HG02759 (cell line): Measurements from ENCODE around the gene TMEM254.
"Not testable (repeated sequence)": the region's sequence is repeated elsewhere in the genome, so short reads cannot be mapped to it uniquely, and the experiment has no call there.

Source experiments
- ATAC-seq: cut with Tn5 transposase; IDR thresholded peaks from one replicate; pipeline ENCODE4 v1.9.1; 2021; ENCODE audit warnings: mild to moderate bottlenecking, moderate library complexity; ENCODE audit not compliant: unreplicated experiment

Gene TMEM254

DNA sequence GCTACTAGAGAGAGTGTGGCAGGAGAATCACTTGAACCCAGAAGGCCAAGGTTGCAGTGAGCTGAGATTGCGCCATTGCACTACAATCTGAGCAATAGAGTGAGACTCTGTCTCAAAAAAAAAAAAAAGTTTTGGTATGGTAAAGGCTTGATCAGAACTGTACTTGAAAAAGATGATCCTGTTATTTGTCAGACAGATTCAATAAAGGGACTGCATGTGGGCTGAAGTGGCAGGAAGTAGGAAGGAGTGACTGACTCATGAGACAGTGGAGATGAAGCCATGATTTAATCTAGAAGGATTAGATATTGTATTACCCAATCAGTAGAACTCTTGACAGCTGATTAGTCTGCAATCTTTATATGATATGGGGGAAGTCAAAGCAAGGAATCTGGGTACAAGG, 2.7 kb upstream of the TMEM254 start:
- no peak for ATAC-seq

DNA sequence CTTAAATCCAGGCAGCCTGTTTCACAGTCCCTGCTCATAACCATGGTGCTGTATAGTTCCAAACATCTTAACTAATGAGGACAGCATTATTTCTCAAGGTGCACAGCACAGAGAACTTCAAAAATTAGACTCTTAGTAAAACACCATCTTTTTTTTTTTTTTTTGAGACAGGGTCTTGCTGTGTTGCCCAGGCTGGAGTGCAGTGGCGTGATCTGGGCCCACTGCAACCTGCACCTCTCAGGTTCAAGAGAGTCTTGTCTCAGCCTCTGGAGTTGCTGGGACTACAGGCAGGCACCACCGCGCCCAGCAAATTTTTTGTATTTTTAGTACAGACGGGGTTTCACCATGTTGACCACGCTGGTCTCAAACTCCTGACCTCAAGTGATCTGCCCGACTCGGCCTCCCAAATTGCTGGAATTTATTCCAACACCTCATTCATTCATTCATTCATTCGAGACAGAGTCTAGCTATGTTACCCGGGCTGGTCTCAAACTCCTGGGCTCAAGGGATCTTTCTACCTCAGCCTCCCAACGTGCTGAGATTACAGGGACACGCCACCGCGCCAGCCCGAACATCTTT, 507 bp upstream of the TMEM254 start:
- ATAC-seq: peak; percentile 18

DNA sequence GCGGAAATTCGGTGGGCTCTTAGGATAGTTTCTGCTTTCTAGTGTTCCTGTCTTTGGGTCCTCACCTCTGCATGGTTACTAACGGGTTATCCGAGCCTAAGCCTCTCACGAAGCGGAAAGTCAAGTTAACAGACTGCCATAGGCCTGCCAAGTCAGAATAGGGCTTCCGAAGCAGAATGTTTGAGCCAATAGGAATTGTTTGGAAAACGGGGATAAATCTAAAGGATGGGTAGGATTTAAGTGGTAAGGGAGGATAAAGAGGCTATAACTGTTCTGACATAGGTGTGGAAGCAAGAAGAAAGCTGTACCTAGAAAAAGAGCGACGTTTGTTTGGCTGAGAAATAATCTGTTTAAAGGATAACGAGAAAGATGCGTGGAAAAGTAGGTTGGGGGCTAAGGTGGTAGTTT, 851 bp downstream of the TMEM254 start:
- no peak for ATAC-seq

DNA sequence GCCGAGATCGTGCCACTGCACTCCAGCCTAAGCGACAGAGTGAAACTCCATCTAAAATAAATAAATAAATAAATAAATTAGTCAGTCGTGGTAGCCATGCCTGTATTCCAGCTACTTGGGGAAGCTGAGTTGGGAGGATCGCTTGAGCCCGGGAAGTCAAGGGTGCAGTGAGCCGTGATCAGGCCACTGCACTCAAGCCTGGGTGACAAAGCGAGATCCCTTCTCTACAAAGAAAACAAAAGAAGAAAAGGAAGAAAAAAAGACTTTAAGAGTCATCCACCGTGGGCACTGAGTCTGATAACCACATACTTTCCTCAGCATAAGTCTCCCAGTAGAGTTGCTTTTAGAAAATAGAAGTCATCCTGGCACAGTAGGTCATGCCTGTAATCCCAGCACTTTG, 2.6 kb downstream of the TMEM254 start:
- ATAC-seq: no peak

DNA sequence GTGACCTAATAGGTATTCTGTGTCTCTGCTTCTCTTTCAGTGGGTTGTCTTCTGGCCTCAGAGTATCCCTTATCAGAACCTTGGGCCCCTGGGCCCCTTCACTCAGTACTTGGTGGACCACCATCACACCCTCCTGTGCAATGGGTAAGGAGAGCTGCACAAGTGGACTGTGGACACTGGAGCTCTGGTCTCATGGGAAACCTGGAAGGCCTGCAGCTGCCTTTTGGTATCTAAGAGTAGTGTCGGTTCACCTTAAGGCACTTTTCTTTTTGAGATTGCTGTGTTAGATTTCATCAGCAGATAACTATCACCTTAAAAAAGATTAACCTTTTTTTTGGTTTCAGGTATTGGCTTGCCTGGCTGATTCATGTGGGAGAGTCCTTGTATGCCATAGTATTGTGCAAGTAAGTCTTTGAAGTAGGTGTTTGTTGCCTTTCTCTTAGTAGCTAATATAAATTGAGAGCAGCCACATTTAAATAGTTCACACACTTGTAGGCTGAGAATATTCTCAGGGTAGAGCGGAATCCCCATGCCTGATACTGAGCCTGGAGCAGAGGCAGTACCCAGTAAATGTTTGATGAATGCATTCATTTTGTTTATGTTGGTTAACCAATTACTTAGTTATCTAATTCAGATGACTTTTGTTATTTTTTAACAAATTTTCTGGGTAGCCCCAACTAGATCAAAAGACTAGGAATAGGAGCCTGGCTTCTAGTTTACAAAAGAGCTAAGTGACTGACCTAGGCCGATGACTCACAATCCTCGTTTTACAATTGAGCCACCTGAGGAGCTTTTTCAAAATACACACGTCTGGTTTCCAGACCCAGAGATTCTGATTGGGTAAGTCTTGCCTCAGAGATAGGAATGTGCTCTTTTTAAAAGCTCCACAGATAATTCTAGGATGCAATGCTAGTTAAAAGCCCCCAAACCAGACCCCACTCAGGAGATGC, 3.6 kb downstream of the TMEM254 start:
- no peak for ATAC-seq

DNA sequence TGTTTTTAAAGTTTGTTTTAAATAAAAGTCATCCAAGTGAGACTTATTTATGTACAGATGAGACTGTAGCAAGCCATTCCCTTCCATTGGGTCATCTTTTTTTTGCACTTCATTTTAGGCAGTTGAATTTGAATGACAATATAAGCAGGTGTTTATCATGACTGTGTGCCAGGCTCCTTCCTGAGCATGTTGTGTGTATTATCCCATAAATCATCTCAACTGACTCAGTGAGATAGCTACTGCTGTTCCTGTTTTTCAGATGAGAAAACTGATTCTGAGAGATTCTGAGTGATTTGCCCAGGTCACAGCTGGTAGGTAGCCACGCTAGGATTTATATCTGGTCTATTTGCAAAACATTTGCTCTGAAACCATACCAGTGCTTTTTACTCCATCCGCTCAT, 11.7 kb downstream of the TMEM254 start:
- no peak for ATAC-seq

DNA sequence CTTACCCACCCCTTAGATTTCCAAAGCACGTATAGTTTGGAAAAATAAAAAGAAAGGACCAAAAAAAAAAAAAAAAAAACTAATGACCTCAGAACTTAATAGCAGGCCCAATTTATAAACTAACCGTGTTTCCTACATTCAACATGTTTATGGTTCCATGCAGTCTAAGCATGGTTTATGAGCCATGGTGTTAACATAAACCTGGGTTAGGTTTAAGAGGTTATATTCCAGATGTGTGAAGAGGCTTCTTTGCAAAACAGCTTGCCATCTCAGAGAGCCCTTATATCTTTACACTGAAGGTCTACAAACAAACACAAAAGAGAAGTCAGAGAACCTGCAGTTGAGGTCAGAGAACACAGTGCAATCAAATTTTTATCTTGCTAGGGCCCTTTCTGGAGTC, 15.8 kb downstream of the TMEM254 start:
- ATAC-seq: no peak

DNA sequence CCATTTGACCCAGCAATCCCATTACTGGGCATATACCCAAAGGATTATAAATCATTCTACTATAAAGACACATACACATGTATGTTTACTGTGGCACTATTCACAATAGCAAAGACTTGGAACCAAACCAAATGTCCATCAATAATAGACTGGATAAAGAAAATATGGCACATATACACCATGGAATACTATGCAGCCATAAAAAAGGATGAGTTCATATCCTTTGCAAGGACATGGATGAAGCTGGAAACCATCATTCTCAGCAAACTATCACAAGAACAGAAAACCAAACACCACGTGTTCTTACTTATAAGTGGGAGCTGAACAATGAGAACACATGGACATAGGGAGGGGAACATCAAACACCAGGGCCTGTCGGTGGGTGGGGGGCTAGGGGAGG, 19.8 kb downstream of the TMEM254 start:
- ATAC-seq: not testable (repeated sequence)

DNA sequence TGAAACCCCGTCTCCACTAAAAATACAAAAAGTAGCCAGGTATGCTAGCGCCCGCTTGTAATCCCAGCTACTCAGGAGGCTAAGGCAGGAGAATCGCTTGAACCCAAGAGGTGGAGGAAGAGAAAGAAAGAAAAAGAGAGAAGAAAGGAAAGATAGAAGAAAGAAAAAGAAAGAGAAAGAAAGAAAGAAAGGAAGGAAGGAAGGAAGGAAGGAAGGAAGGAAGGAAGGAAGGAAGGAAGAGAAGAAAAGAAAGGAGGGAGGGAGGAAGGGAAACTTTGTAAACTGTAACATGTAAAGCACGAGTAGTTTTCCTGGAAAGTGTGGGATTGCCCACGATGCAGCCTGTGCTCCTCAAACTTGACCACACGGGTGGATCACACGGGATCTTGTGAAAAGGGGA, 20.8 kb downstream of the TMEM254 start:
- ATAC-seq: not testable (repeated sequence)

DNA sequence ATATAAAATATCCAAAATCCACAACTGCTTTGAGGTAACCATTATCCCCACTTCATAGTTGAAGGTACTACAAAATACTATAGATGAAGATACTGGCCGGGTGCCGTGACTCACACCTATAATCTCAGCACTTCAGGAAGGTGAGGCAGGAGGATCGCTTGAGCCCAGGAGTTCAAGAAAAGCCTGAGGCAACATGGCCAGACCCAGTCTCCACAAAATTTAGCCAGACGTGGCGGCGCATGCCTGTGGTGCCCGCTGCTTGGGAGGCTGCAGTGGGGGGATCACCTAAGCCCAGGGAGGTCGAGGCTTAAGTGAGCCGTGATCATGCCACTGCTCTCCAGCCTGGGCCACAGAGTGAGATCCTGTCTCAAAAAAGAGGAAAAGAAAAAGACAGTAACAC, 21.7 kb downstream of the TMEM254 start:
- no peak for ATAC-seq

DNA sequence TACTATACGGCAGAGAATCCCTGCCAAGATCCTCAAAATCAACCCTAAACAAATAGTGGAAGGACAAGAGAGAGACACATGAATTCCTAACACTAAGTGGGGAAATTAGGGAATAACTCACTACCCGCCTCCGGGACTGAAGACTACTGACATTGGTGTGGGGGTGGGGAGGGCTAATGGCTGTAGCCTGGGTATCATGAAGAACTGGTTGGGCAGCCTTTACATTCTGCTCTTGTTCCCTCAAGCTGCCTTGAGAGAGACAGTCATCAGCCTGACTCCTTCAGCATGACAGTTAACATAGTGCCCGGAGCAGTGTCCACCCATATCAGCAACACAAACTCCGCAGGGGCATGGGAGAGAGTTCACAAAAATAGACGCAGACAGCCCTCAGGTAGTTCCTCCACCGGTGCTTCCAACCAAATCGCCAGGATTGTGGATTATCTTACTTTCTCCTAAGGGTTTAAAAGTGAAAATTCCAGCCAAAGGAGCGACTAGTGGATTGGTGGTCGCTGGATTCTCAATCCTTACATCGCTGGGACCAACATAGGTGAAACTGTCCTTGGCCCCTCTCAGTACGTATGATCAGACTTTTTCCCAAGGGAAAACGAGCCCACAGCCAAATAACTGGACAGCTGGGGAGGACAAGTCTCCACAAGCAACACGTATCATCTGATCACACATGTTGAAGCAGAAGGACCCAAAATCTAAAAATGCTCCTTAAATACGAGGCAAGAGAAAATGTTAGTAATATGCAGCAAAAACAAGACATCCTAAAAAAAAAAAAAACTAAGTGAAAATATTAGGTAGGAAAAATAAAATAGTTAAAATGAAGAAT, 22.6 kb downstream of the TMEM254 start:
- ATAC-seq: no peak

DNA sequence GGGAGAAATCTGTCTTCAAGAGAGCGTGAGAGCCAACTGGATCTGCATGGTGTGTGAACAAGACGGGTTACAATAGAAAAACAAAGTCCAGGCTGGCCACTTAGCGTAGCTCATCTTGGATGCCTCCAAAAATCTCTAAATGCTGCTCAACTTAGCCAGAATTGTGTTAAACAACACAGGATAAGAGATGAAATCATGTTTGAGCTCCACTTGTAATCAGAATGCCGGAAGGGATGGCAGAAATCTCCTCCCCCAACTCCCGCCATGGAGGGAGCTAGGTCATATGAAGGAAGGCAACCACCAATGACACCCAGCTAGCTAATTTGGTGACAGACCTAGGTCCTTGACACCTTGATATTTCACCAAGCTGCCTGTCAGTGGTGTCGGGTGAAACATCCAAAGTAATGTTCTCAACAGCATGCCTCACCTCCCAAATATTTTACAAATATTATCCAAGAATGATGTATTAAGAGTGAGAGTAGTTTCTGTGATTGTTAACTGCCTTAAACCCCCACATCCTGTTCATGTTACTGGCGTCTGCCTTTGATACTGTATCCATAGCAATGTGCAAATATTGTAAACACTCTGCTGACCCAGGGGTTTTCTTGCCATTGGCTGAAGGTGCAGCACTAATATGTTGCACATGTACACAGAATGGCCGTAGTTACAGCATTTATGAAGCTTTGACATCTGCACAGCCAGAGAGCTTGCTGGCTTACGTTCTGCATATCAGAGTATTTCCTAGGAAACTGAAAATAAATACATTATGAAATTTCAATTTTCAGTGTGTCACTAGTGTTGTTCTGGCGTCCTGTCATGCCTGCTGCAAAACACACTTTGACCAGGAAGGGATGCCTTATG, 25.8 kb downstream of the TMEM254 start:
- ATAC-seq: peak; percentile 50

DNA sequence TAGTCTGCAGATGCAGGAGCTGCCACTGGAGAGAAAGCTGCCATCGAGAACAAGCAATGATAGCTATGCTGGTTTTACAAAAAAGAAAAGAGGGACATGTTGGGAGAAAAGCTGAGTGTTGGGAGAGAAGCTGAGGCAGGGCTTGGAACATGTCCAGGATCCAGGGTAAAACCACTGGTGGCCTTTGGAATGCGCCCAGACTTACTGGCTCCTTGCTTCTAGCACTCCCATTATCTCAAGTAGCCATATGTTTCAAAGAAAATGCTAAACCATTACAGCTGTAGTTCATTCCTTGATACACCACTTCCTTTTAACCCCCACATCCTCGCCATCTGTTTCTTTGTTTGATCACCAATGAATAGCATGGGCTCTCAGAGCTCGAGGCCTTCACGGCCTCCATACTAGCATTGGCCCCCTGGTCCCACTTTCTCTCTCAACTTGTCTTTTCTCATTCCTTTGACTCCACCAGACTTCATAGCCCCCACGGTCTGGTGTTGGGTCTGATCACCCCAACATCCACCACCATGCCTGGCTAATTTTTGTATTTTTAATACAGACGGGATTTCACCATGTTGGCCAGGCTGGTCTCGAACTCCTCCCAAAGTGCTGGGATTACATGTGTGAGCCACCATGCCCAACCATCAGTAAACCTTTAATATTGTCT, 30.2 kb downstream of the TMEM254 start:
- no peak for ATAC-seq

DNA sequence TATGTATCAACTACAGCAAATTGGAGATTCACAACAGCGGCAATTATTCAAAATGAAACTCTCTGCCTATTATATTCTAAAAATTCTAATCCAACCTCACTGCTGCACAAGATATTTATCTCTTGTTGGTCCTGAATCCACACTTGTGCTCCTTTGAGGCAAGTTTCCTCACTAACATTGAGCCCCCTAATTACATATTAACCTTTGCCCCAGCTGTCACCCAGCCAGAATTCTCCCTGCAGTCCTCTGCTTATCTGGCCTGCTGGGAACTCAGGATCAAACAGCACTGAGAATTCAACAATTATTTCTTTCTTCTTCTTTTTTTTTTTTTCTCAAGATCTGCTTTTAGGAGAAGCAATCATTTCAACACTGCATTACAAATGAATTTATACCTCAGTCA, 32.5 kb downstream of the TMEM254 start:
- ATAC-seq: no peak

DNA sequence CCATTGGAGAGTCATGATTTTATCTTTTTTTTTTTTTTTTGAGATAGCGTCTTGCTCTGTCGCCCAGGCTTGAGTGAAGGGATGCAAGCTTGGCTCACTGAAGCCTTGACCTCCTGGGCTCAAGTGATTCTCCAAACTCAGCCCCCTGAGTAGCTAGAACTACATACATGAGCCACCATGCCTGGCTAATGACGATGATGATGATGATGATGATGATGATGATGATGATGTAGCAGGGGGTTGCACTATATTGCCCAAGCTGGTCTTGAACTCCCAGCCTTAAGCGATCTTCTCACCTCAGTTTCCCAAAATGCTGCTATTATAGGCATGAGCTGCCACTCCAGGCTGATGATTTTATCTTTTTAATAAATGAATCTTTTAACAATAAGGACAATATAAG, 40.2 kb downstream of the TMEM254 start:
- ATAC-seq: no peak

DNA sequence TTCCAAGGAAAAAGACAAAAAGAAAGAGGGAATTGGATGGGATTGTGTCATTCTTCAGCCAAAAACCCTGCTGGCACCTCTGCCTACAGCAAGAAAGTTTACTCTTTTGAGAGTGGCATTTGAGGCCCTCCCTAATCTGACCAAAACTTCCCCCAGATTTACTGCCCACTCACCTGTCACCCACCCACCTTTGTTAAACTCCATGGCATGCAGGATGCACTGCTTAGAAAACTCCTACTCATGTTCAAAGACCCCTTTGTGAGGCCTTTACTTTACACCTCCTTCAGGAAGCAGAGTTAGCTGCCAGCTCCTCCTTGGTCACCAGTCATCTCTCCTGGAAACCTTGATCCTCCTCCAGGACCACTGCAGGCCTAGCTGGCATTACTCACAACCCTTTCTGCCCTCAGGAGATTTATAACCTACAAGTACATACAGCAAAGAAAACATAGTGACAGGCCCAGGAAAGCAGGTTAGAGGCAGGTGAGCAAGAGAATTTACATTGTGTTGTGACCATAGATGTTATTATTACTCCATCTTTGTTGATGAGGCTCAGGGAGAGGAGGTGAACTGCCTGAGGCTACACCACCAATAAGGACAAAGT, 43.7 kb downstream of the TMEM254 start:
- no peak for ATAC-seq

DNA sequence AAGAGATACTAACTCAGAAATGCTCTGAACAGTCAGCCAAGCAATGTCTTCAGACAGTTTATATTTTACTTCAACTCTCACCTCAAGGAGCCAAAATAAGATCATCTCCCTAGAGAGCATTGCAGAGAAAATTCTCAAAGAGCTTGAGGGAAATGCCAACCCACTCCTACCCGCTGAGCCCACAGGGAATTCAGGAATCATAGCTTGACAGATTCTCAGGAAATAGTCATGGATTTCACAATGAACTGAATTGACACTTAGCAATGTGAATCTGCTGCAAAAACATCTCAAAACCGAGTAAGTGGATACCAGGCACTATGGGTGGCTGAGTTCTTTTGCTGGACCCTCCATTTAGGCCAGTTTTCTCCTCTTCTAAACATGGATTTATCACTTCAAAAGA, 44.3 kb downstream of the TMEM254 start:
- ATAC-seq: no peak

DNA sequence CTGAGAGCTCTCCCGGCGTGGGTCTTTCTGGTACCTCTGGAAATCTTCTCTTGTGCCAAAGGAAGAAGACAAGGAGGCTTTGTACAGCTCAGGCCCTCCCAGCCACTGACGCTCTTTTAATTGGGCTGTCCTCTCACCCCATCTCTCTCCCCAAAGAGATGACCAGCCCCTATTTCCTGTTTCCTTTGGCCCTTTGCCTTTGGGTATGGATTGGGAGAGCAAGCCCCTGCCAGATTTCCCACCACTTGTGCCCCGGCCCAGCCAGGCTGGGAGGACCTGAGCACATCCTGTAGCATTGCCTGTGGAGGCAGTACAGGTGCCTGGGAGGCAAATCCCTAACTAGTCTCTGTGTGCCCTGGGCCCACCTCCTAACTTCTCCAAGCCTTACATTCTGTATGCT, 48.4 kb downstream of the TMEM254 start:
- no peak for ATAC-seq

DNA sequence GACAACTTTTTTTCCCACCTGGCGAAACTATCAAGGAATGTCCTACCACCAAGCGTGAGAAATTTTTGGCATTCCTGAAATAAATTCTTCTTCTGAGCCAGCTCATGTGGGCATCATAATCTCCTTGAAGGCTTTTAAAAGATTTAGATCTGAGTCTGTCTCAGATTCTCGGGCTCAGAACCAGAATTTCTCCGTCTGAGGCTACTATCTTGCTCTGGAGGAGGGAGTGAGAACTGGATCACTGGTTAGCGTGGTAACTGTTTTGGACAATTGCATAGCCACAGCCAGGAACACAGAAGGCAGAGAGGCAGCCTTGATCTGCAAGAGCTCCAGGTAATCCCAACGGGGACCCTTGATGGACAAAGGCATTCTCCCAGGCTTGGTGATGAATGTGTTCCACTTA, 53.0 kb downstream of the TMEM254 start:
- ATAC-seq: no peak
